Osteoblast (primary cell): ENCODE results near the gene PYROXD2. TPM values are rescaled to one million over a fixed set of nuclear protein-coding genes. Genes with fewer than 3 reads are reported as not detected.

Experiments used
- DNase-seq: peaks from one replicate; pipeline ENCODE4 v3.0.0; 2011; ENCODE audit warnings: low spot score, mixed read lengths; ENCODE audit not compliant: insufficient read length; ENCODE audit errors: missing footprints
- H2AFZ ChIP-seq: 2 replicates; pipeline ENCODE4 v1.6.0; 2011; ENCODE audit warnings: mild to moderate bottlenecking, low read length
- H3K27ac ChIP-seq: 2 replicates; pipeline ENCODE4 v1.5.1; 2011; ENCODE audit warnings: mild to moderate bottlenecking, low read depth, low read length, moderate library complexity
- H3K27me3 ChIP-seq: 2 replicates; pipeline ENCODE4 v1.6.0; 2012; ENCODE audit warnings: mild to moderate bottlenecking, control low read depth, inconsistent platforms, low read length, moderate library complexity; ENCODE audit not compliant: insufficient read depth
- H3K36me3 ChIP-seq: 2 replicates; pipeline ENCODE4 v1.5.1; 2011; ENCODE audit warnings: mild to moderate bottlenecking, low read length, control low read depth, moderate library complexity; ENCODE audit not compliant: insufficient read depth
- H3K4me1 ChIP-seq: 2 replicates; pipeline ENCODE4 v1.5.1; 2011; ENCODE audit warnings: mild to moderate bottlenecking, low read length, control low read depth, moderate library complexity; ENCODE audit not compliant: insufficient read depth
- H3K4me2 ChIP-seq: 2 replicates; pipeline ENCODE4 v1.6.0; 2011; ENCODE audit warnings: mild to moderate bottlenecking, low read length; ENCODE audit not compliant: insufficient read depth
- H3K4me3 ChIP-seq: fragments of 200-600 bp; sonication (generic); 3 replicates; pipeline ENCODE4 v1.5.1; 2012; ENCODE audit warnings: mild to moderate bottlenecking, low read length, inconsistent platforms; ENCODE audit not compliant: insufficient read depth
- H3K79me2 ChIP-seq: 2 replicates; pipeline ENCODE4 v1.6.0; 2012; ENCODE audit warnings: mild to moderate bottlenecking, low read length, control low read depth, inconsistent platforms; ENCODE audit not compliant: insufficient read depth
- H3K9me3 ChIP-seq: 2 replicates; pipeline ENCODE4 v1.5.1; 2011; ENCODE audit warnings: low read depth, low read length, control low read depth
- H4K20me1 ChIP-seq: 2 replicates; pipeline ENCODE4 v1.6.0; 2012; ENCODE audit warnings: mild to moderate bottlenecking, low read length, control low read depth; ENCODE audit not compliant: insufficient read depth
- total RNA-seq: library from RNA; depleted of rRNA; stranded (reverse); fragments of >200 nt; gene quantifications from 2 replicates; pipeline ENCODE4 v1.2.3, GENCODE V29; 2012
- TF ChIP-seq, protein P1 (sequence below): IDR thresholded peaks from 2 replicates; pipeline ENCODE4 v1.5.1; 2011; ENCODE audit warnings: mild to moderate bottlenecking, low read depth, low read length, moderate library complexity; ENCODE audit errors: extremely low read depth

Gene PYROXD2
- total RNA-seq, 1 donor: 11.6 TPM

DNA sequence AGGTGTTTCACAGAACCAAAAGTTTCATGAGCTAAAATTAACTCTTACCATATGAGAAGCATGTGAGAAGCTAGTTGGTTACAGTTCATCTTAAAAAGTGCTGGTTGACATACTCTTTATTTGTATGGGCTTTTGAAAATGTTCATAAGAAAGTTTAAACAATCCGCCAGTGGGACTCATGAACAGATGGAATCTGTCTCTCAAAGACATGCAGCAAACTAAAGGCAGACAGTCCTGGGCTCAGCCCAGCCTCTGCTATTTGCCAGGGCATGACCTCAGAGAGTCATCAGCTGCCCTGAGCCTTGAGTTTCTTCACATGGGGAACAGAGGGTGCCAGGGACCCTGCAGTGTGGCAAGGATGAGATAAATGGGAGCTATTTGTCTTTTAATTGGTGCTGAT lies 3.2 kb downstream of the PYROXD2 start:
- no peak overlapping the region for H3K4me3 ChIP-seq
- H3K27ac ChIP-seq: no peak overlapping the region
- peaks cover 14% of the 10 kb centered on the region for H3K4me1 ChIP-seq
- H2AFZ ChIP-seq: no peak overlapping the region
- no peaks in the 10 kb centered on the region for H3K9me3 ChIP-seq
- DNase-seq: no peak
- peaks cover 10% of the 10 kb centered on the region for H3K79me2 ChIP-seq
- peaks cover 5% of the 10 kb centered on the region for H3K36me3 ChIP-seq
- H4K20me1 ChIP-seq: no peaks in the 10 kb centered on the region
- TF ChIP-seq, protein P1, sequence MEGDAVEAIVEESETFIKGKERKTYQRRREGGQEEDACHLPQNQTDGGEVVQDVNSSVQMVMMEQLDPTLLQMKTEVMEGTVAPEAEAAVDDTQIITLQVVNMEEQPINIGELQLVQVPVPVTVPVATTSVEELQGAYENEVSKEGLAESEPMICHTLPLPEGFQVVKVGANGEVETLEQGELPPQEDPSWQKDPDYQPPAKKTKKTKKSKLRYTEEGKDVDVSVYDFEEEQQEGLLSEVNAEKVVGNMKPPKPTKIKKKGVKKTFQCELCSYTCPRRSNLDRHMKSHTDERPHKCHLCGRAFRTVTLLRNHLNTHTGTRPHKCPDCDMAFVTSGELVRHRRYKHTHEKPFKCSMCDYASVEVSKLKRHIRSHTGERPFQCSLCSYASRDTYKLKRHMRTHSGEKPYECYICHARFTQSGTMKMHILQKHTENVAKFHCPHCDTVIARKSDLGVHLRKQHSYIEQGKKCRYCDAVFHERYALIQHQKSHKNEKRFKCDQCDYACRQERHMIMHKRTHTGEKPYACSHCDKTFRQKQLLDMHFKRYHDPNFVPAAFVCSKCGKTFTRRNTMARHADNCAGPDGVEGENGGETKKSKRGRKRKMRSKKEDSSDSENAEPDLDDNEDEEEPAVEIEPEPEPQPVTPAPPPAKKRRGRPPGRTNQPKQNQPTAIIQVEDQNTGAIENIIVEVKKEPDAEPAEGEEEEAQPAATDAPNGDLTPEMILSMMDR: no peak
- H3K27me3 ChIP-seq: no peaks in the 10 kb centered on the region
- H3K4me2 ChIP-seq: no peak overlapping the region

DNA sequence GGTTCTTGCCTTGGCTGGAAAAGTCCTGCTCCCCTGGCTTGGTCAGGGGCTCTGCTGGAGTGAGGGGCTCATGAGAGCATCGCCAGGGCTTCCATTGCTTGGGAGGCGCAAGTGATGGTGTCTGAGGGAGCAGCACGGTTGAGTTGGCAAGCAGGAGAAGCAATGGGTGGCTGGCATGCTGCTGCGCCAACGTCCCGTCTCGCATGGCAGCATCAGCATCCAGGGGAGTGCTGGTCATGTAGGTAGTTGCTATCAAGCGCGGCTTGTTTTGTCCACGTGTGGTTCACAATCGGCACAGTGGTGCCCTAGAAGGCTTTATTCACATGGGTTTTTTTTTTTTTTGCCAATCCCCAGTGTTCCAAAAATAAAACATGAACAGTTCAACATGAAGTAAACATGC lies 3.8 kb downstream of the PYROXD2 start:
- H3K4me3 ChIP-seq: no peak overlapping the region

DNA sequence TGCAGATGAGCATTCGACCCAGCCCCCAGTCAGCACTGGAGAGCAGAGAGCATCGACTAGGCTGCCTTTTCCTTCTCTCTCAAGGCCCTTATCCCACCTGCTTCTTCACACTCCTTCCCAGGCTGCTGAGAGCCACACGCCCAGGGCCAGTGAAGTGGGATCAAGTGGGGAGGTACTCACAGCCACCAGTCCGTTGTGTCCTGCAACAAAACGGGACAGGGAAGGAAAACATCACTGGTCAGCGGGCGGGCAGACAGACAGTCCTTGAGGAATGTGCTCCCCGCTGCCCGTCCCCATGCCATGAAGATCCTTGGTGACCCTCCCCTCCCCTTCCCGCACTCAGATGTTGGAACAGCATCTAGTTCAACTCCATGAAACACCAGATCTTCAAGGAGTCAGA lies 4.2 kb downstream of the PYROXD2 start:
- no peak overlapping the region for H3K4me2 ChIP-seq
- no peaks in the 10 kb centered on the region for H4K20me1 ChIP-seq
- peaks cover 5% of the 10 kb centered on the region for H3K36me3 ChIP-seq
- no peak overlapping the region for H3K4me3 ChIP-seq
- H3K79me2 ChIP-seq: peaks cover 10% of the 10 kb centered on the region
- no peaks in the 10 kb centered on the region for H3K9me3 ChIP-seq
- H3K27ac ChIP-seq: no peak overlapping the region
- TF ChIP-seq, protein P1: no peak
- no peak for DNase-seq
- H2AFZ ChIP-seq: no peak overlapping the region
- no peaks in the 10 kb centered on the region for H3K27me3 ChIP-seq
- peaks cover 14% of the 10 kb centered on the region for H3K4me1 ChIP-seq

More for the DNA sequence above, 3.8 kb downstream of the PYROXD2 start:
- Histone ChIP-seq H3K4me2 (no peak overlapping the region), H3K79me2 (peaks cover 10% of the 10 kb centered on the region), H3K27ac (no peak overlapping the region), H3K4me1 (peaks cover 14% of the 10 kb centered on the region), H3K36me3 (peaks cover 5% of the 10 kb centered on the region), H4K20me1 (no peaks in the 10 kb centered on the region), H2AFZ (no peak overlapping the region), H3K9me3 (no peaks in the 10 kb centered on the region), H3K27me3 (no peaks in the 10 kb centered on the region)
- TF ChIP-seq, protein P1: no peak
- no peak for DNase-seq

DNA sequence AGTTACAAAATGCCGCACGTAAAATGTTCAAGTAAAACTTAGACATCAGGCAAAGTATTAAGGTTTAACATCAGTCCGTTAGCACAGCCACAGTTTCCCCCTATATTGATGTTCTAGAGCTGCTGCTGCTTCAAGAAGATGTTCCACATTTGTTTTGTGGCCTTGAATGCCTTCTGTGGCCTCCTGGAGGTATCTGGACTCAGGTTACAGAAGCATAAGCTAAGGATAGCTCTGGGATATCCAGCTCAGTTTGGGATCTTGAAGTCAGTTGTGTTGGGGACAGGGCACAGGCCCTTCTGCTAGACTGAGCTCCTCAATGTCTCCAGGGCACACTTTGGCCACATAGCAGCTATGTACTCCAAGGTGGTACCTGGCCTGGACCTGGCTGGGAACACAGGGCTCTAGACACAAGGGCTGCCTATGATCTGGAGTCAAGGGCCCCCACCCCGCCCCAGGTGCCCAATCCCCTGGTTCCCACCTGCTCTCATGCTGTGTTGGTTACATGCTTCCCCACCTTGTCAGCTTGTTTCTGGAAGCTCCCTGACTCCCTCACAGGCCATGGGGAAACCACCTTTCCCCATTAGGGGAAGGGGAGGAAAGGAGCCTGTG lies 4.7 kb downstream of the PYROXD2 start:
- Histone ChIP-seq H3K4me3 (no peak overlapping the region), H2AFZ (no peak overlapping the region), H3K4me1 (peaks cover 10% of the 10 kb centered on the region), H3K27me3 (no peaks in the 10 kb centered on the region), H3K9me3 (no peaks in the 10 kb centered on the region), H3K4me2 (no peak overlapping the region), H3K36me3 (peaks cover 5% of the 10 kb centered on the region), H4K20me1 (no peaks in the 10 kb centered on the region), H3K79me2 (peaks cover 10% of the 10 kb centered on the region), H3K27ac (no peak overlapping the region)
- TF ChIP-seq, protein P1: no peak
- no peak for DNase-seq
